ENCODE results near the gene FN1. TPM values are rescaled to one million over a fixed set of nuclear protein-coding genes. Genes with fewer than 3 reads are reported as not detected.

The FN1 gene
- total and polyA plus RNA-seq, 2 of the 8 experiments (the other 6 are each of a cell fraction or from before 2014, with no cell fraction given) = 42.9 to 109 TPM

DNA sequence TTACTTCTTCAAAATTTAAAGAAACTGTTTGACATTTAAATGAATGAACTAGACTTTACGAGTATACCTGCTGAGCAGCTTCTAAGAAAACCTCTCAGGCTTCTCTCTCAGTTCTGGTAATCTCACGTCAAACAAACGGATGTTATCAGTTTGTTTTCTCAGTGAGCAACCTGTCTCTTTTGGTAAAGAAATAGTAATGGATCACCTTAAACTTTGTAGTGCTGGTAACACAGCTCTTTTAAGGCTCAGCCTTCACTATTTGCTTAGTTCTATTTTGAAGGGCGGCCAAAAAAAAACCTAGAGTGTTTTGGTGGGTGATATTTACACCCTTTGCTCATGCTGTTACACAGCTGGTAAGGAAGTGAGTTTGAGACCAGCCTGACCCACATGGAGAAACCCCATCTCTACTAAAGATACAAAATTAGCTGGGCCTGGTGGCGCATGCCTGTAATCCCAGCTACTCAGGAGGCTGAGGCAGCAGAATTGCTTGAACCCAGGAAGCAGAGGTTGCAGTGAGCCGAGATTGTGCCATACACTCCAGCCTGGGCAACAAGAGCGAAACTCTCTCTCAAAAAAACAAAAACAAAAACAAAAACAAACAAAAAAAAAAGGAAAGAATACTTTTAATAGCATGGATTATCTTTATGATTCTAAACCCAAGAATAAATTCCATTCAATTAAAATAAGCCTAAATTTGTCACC is 15.9 kb downstream of the FN1 start:
- H3K9ac ChIP-seq (replicated peaks in 1 of 4; ENCODE audit: extremely low read depth in 1 of 4, low read depth in 3 of 4, low read length in 3 of 4) = no peak overlapping the region
- FAIRE-seq (no peak), DNase-seq (ENCODE audit: low read depth in 1 of 2, low spot score in 2 of 2) (no peak)
- no peak overlapping the region for H3K4ac ChIP-seq (replicated peaks; ENCODE audit: insufficient read length, low read depth, low read length)
- peaks cover 2 to 20% (median 10%) of the 10 kb centered on the region in 4 experiments; a peak in 6 of 8 replicates for H3K36me3 ChIP-seq (ENCODE audit: control insufficient read depth in 2 of 4, insufficient read depth in 4 of 4, low read length in 3 of 4)
- H2BK20ac ChIP-seq (ENCODE audit: low read length) = no peak overlapping the region
- no peak overlapping the region for H2BK15ac ChIP-seq (ENCODE audit: low read length)
- H3K14ac ChIP-seq (ENCODE audit: insufficient read length) = no peak overlapping the region
- H3K56ac ChIP-seq (replicated peaks; ENCODE audit: insufficient read length, low read depth, low read length) = no peak overlapping the region
- no peak overlapping the region for H2BK120ac ChIP-seq (replicated peaks; ENCODE audit: low read depth, low read length)
- no peak overlapping the region for H4K5ac ChIP-seq (ENCODE audit: insufficient read length, low read depth, low read length)
- H3K79me2 ChIP-seq (ENCODE audit: control insufficient read depth in 1 of 2, insufficient read depth in 2 of 2, low read length in 2 of 2) = no peaks in the 10 kb centered on the region
- no peaks in the 10 kb centered on the region for H4K20me1 ChIP-seq (replicated peaks in 1 of 2; ENCODE audit: control insufficient read depth in 1 of 2, insufficient read depth in 2 of 2, low read length in 2 of 2)
- H3K27me3 ChIP-seq (replicated peaks in 1 of 4; ENCODE audit: control insufficient read depth in 3 of 4, extremely low read depth in 1 of 4, insufficient read depth in 3 of 4, low read length in 3 of 4) = no peaks in the 10 kb centered on the region
- TF ChIP-seq FOSL1 (IDR thresholded peaks at IDR 0.05; ENCODE audit: insufficient read depth, low read depth, low read length) = no peak
- no peaks in the 10 kb centered on the region for H3K9me3 ChIP-seq (ENCODE audit: insufficient read depth in 2 of 2, low read depth in 1 of 2, low read length in 1 of 2)
- H3K4me2 ChIP-seq (ENCODE audit: insufficient read depth in 1 of 2, low read depth in 2 of 2, low read length in 2 of 2) = no peak overlapping the region
- no peak overlapping the region for H2BK12ac ChIP-seq (ENCODE audit: low read depth, low read length)
- no peaks in the 10 kb centered on the region for H3K4me1 ChIP-seq (replicated peaks in 1 of 4; ENCODE audit: control insufficient read depth in 3 of 4, insufficient read depth in 4 of 4, low read length in 3 of 4)
- H3K27ac ChIP-seq (ENCODE audit: low read depth, low read length) = no peak overlapping the region
- H3K23ac ChIP-seq (ENCODE audit: insufficient read length) = no peak overlapping the region
- ChIA-PET POLR2A (ENCODE audit: partially characterized antibody) (no interaction called here), CTCF (ENCODE audit: partially characterized antibody) (interaction anchor here (2.0 kb wide), 1 partner anchor 11 kb away, joined by 6 read pairs; no protein-coding TSS in a partner anchor)
- H2AFZ ChIP-seq (ENCODE audit: low read length) = no peak overlapping the region
- H3K4me3 ChIP-seq (ENCODE audit: extremely low read depth in 1 of 4, insufficient read depth in 2 of 4, low read depth in 3 of 4, low read length in 4 of 4) = no peak overlapping the region
- H3K18ac ChIP-seq (ENCODE audit: extremely low read depth, low read length) = no peak overlapping the region
- H4K91ac ChIP-seq (replicated peaks; ENCODE audit: insufficient read length, low read length) = no peak overlapping the region
- WGBS, 2 experiments (ENCODE audit: extremely low coverage in 1 of 2, insufficient coverage in 1 of 2, insufficient read length in 1 of 2, insufficient replicate concordance in 2 of 2, low coverage in 1 of 2, low lambda C conversion rate in 2 of 2, missing lambda C conversion rate in 1 of 2) = 87% methylated on average over 7 of the region's 7 CpGs; no CpG with 5 or more reads in 1 of the 2 experiments
- no peaks in the 10 kb centered on the region for H3K23me2 ChIP-seq (ENCODE audit: low read depth, low read length)
- no peaks in the 10 kb centered on the region for H3K79me1 ChIP-seq (ENCODE audit: low read depth, low read length)
- H2AK5ac ChIP-seq (ENCODE audit: low read depth, low read length) = no peak overlapping the region
- no peak overlapping the region for H4K8ac ChIP-seq (ENCODE audit: extremely low read depth, insufficient read depth, low read length)
- H2BK5ac ChIP-seq (ENCODE audit: low read depth, low read length) = no peak overlapping the region
